HepG2 (cell line): ENCODE data around the gene PRKCD. TPM values are rescaled to one million over a fixed set of nuclear protein-coding genes. Genes with fewer than 3 reads are reported as not detected.

Experiments
- AGO1 ChIP-seq: fragments of 200-400 bp; formaldehyde crosslinking; IDR thresholded peaks from 2 replicates; pipeline ENCODE4 v1.6.1; 2017; ENCODE audit warnings: mild to moderate bottlenecking, low read depth, low read length, moderate library complexity; ENCODE audit not compliant: poor library complexity, severe bottlenecking
- BRCA1 ChIP-seq: sonication (generic); formaldehyde crosslinking; IDR thresholded peaks from 2 replicates; pipeline ENCODE4 v1.4.0; 2020; ENCODE audit warnings: missing genetic modification reagents
- KDM3A ChIP-seq: IDR thresholded peaks from 2 replicates; pipeline ENCODE4 v1.6.1; 2018; ENCODE audit warnings: low read depth, missing compliant biosample characterization
- MXD3 ChIP-seq: IDR thresholded peaks from 2 replicates; pipeline ENCODE4 v1.6.1; 2016; ENCODE audit warnings: mild to moderate bottlenecking, missing biosample characterization, missing genetic modification reagents
- NCOA2 ChIP-seq: sonication (generic); formaldehyde crosslinking; IDR thresholded peaks from 2 replicates; pipeline ENCODE4 v1.8.0; 2022; ENCODE audit warnings: inconsistent platforms
- PCBP2 ChIP-seq: fragments of 200-400 bp; formaldehyde crosslinking; optimal IDR thresholded peaks from 2 replicates; pipeline ENCODE3; 2018; ENCODE audit warnings: low read length, low read depth; ENCODE audit not compliant: poor library complexity, severe bottlenecking
- RARG ChIP-seq: sonication (generic); formaldehyde crosslinking; IDR thresholded peaks from 2 replicates; pipeline ENCODE4 v1.4.0; 2020; ENCODE audit warnings: low read depth, mild to moderate bottlenecking, missing genetic modification reagents
- RFXANK ChIP-seq: IDR thresholded peaks from 2 replicates; pipeline ENCODE4 v1.6.1; 2016
- SOX13 ChIP-seq, 3 experiments: fragments of 450-650 bp in 1 of 3; sonication (generic) in 1 of 3; formaldehyde crosslinking in 1 of 3; IDR thresholded peaks in 2 of 3; conservative IDR thresholded peaks in 1 of 3; 2 replicates each; pipeline versions ENCODE4 v1.5.0 to v1.6.1; 2016 to 2020; ENCODE audit warnings: antibody characterized with exemption in 1 of 3, mild to moderate bottlenecking in 1 of 3, missing compliant biosample characterization in 1 of 3, missing genetic modification reagents in 1 of 3, moderate library complexity in 1 of 3
- SOX5 ChIP-seq: IDR thresholded peaks from 2 replicates; pipeline ENCODE4 v1.6.1; 2016; ENCODE audit warnings: borderline replicate concordance
- TFE3 ChIP-seq: IDR thresholded peaks from 2 replicates; pipeline ENCODE4 v1.6.1; 2016
- THAP9 ChIP-seq: sonication (generic); formaldehyde crosslinking; IDR thresholded peaks from 2 replicates; pipeline ENCODE4; 2020; ENCODE audit warnings: missing genetic modification reagents, mild to moderate bottlenecking, borderline replicate concordance
- ZBTB20 ChIP-seq: sonication (generic); formaldehyde crosslinking; IDR thresholded peaks from 2 replicates; pipeline ENCODE4 v1.8.1; 2023; ENCODE audit warnings: missing genetic modification reagents, low read depth, mild to moderate bottlenecking, borderline replicate concordance
- ZNF143 ChIP-seq: sonication (generic); formaldehyde crosslinking; IDR thresholded peaks from 2 replicates; pipeline ENCODE4 v1.4.0; 2020; ENCODE audit warnings: missing genetic modification reagents
- ZNF253 ChIP-seq: sonication (generic); formaldehyde crosslinking; IDR thresholded peaks from 2 replicates; pipeline ENCODE4 v1.8.0; 2022; ENCODE audit warnings: mild to moderate bottlenecking, missing genetic modification reagents, borderline replicate concordance
- ZNF335 ChIP-seq: sonication (generic); formaldehyde crosslinking; IDR thresholded peaks from 2 replicates; pipeline ENCODE4 v1.4.0; 2020; ENCODE audit warnings: missing genetic modification reagents
- ZNF556 ChIP-seq: sonication (generic); formaldehyde crosslinking; IDR thresholded peaks from 2 replicates; pipeline ENCODE4 v1.4.0; 2020; ENCODE audit warnings: mild to moderate bottlenecking, missing genetic modification reagents, borderline replicate concordance
- ZNF557 ChIP-seq: sonication (generic); formaldehyde crosslinking; IDR thresholded peaks from 2 replicates; pipeline ENCODE4 v1.4.0; 2020; ENCODE audit warnings: missing genetic modification reagents
- ZNF558 ChIP-seq: sonication (generic); formaldehyde crosslinking; IDR thresholded peaks from 2 replicates; pipeline ENCODE4 v1.9.0; 2022; ENCODE audit warnings: mild to moderate bottlenecking, missing genetic modification reagents, borderline replicate concordance
- polyA plus RNA-seq, 8 experiments: library from polyadenylated mRNA; depleted of rRNA in 3 of 8; stranded (reverse) in 7 of 8; unstranded in 1 of 8; fragments of >200 nt; fragmentation: Illumina TruSeq in 4 of 8; extraction: Trizol in 4 of 8; gene quantifications; 2 replicates each; pipeline versions ENCODE4 v1.2.1 to v1.2.3, GENCODE V29; 2011 to 2016; ENCODE audit warnings: low read depth in 4 of 8, missing spikeins in 1 of 8, mixed read lengths in 1 of 8; ENCODE audit not compliant: insufficient read depth in 1 of 8
- total RNA-seq, 5 experiments: library from RNA; depleted of rRNA; stranded (reverse); fragments of >200 nt; fragmentation: Illumina TruSeq; extraction: Trizol; gene quantifications; 2 replicates each; pipeline ENCODE4 v1.2.3, GENCODE V29; 2016; ENCODE audit warnings: low read depth in 1 of 5
- TF ChIP-seq, protein P1 (sequence below): sonication (generic); formaldehyde crosslinking; IDR thresholded peaks from 2 replicates; pipeline ENCODE4 v1.4.0; 2020; ENCODE audit warnings: mild to moderate bottlenecking, missing genetic modification reagents
- TF ChIP-seq, protein P2 (sequence below): sonication (generic); formaldehyde crosslinking; conservative IDR thresholded peaks from 2 replicates; pipeline ENCODE4 v1.8.0; 2022; ENCODE audit warnings: mild to moderate bottlenecking, moderate library complexity, missing genetic modification reagents

PRKCD gene
- total and polyA plus RNA-seq, 2 of the 13 experiments (the other 11 are each of a cell fraction or from before 2014, with no cell fraction given) = 1.6 to 40.7 TPM

- TF ChIP-seq PCBP2 (no peak), ZNF556 (peak; percentile 86), RFXANK (no peak), TFE3 (CRISPR knock-in tag) (0 out of 2 replicates have a peak, but pooled peaks have one; percentile 20), SOX13 (IDR thresholded peaks at IDR 0.05) (no peak), SOX13 (CRISPR knock-in tag; conservative IDR thresholded peaks at IDR 0.05 in 1 of 2, IDR thresholded peaks at IDR 0.05 in 1 of 2) (peak in 1 of 2 experiments; percentile 35; a peak in 1 of 4 replicates), AGO1 (no peak), SOX5 (CRISPR knock-in tag) (peak; percentile 53; the same call in 1 of the 2 replicates), NCOA2 (CRISPR knock-in tag) (peak; percentile 45; the same call in 1 of the 2 replicates), ZNF335 (CRISPR knock-in tag) (peak; percentile 98), ZNF558 (CRISPR knock-in tag) (peak; percentile 76; the same call in 1 of the 2 replicates), ZNF143 (CRISPR knock-in tag) (no peak), MXD3 (CRISPR knock-in tag) (peak; percentile 54; the same call in 1 of the 2 replicates), ZBTB20 (peak; percentile 85; the same call in 1 of the 2 replicates), KDM3A (CRISPR knock-in tag) (peak; percentile 71), ZNF253 (CRISPR knock-in tag) (no peak), ZNF557 (CRISPR knock-in tag) (no peak), THAP9 (CRISPR knock-in tag) (peak; percentile 89), BRCA1 (CRISPR knock-in tag) (no peak), RARG (CRISPR knock-in tag) (no peak)
- TF ChIP-seq, protein P1, sequence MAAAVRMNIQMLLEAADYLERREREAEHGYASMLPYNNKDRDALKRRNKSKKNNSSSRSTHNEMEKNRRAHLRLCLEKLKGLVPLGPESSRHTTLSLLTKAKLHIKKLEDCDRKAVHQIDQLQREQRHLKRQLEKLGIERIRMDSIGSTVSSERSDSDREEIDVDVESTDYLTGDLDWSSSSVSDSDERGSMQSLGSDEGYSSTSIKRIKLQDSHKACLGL (CRISPR knock-in tag) = peak; percentile 74; the same call in 1 of the 2 replicates
- TF ChIP-seq, protein P2, sequence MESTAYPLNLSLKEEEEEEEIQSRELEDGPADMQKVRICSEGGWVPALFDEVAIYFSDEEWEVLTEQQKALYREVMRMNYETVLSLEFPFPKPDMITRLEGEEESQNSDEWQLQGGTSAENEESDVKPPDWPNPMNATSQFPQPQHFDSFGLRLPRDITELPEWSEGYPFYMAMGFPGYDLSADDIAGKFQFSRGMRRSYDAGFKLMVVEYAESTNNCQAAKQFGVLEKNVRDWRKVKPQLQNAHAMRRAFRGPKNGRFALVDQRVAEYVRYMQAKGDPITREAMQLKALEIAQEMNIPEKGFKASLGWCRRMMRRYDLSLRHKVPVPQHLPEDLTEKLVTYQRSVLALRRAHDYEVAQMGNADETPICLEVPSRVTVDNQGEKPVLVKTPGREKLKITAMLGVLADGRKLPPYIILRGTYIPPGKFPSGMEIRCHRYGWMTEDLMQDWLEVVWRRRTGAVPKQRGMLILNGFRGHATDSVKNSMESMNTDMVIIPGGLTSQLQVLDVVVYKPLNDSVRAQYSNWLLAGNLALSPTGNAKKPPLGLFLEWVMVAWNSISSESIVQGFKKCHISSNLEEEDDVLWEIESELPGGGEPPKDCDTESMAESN (CRISPR knock-in tag) = peak; percentile 86
Observed at GRCh38 chr3:53130179-53131061, 30.6 kb upstream of the PRKCD start, which contains the start of gene RFT1 (continued).
